ENCODE measurements around the gene PDZD2. TPM values are rescaled to one million over a fixed set of nuclear protein-coding genes. Genes with fewer than 3 reads are reported as not detected.

Gene PDZD2
- polyA plus RNA-seq, 1 donor from 2014 or later, result 3.1 TPM

- H3K27ac ChIP-seq (ENCODE audit: low read length), result no peak overlapping the region
- no peaks in the 10 kb centered on the region for H3F3A ChIP-seq (ENCODE audit: insufficient read depth, low read length, poor library complexity, severe bottlenecking)
- H3K9me3 ChIP-seq (ENCODE audit: low read length), result no peaks in the 10 kb centered on the region
- H2AFZ ChIP-seq (ENCODE audit: low read depth, low read length), result no peak overlapping the region
- no peak for TF ChIP-seq RAD21 (conservative IDR thresholded peaks at IDR 0.05)
- no peak for TF ChIP-seq REST (IDR thresholded peaks at IDR 0.05; ENCODE audit: borderline replicate concordance)
- no peak for TF ChIP-seq CTCF (IDR thresholded peaks at IDR 0.05; ENCODE audit: poor library complexity, severe bottlenecking)
- no peak for TF ChIP-seq EZH2 (IDR thresholded peaks at IDR 0.05; ENCODE audit: borderline replicate concordance, insufficient read depth, low read length, poor library complexity, severe bottlenecking)
- TF ChIP-seq EP300 (conservative IDR thresholded peaks at IDR 0.05; ENCODE audit: poor library complexity, severe bottlenecking), result no peak
- no peaks in the 10 kb centered on the region for H3K79me2 ChIP-seq (replicated peaks; ENCODE audit: insufficient read depth, low read length)
- H3K9ac ChIP-seq (ENCODE audit: low read length), result no peak overlapping the region
- no peaks in the 10 kb centered on the region for H3K36me3 ChIP-seq (ENCODE audit: insufficient read depth, low read length)
- H4K20me1 ChIP-seq (ENCODE audit: insufficient read depth), result no peaks in the 10 kb centered on the region
- no peaks in the 10 kb centered on the region for H3K27me3 ChIP-seq (ENCODE audit: insufficient read depth, low read depth, low read length)
- no peaks in the 10 kb centered on the region for H3K9me2 ChIP-seq (ENCODE audit: insufficient read depth, low read length)
- H3K4me3 ChIP-seq (ENCODE audit: low read length), result no peak overlapping the region
- H3K4me2 ChIP-seq (ENCODE audit: low read length), result no peak overlapping the region
These were observed 69.2 kb downstream of the PDZD2 start for GRCh38 chr5:31708089-31708488.

GRCh38 chr5:31711363-31711762 is 72.4 kb downstream of the PDZD2 start:
- Histone ChIP-seq H3K36me3 (ENCODE audit: insufficient read depth, low read length) (no peaks in the 10 kb centered on the region), H3K9me3 (ENCODE audit: low read length) (no peaks in the 10 kb centered on the region), H3K79me2 (replicated peaks; ENCODE audit: insufficient read depth, low read length) (no peaks in the 10 kb centered on the region), H3F3A (ENCODE audit: insufficient read depth, low read length, poor library complexity, severe bottlenecking) (no peaks in the 10 kb centered on the region), H3K27me3 (ENCODE audit: insufficient read depth, low read depth, low read length) (no peaks in the 10 kb centered on the region), H3K4me2 (ENCODE audit: low read length) (no peak overlapping the region), H2AFZ (ENCODE audit: low read depth, low read length) (no peak overlapping the region), H3K27ac (ENCODE audit: low read length) (no peak overlapping the region), H4K20me1 (ENCODE audit: insufficient read depth) (no peaks in the 10 kb centered on the region), H3K4me3 (ENCODE audit: low read length) (no peak overlapping the region), H3K9ac (ENCODE audit: low read length) (no peak overlapping the region), H3K9me2 (ENCODE audit: insufficient read depth, low read length) (no peaks in the 10 kb centered on the region)
- TF ChIP-seq POLR2AphosphoS5 (IDR thresholded peaks at IDR 0.05), result no peak
- no peak for TF ChIP-seq SMC3 (conservative IDR thresholded peaks at IDR 0.05; ENCODE audit: poor library complexity)
- TF ChIP-seq CTCF (IDR thresholded peaks at IDR 0.05; ENCODE audit: poor library complexity, severe bottlenecking), result no peak
- TF ChIP-seq TAF1 (IDR thresholded peaks at IDR 0.05; ENCODE audit: low read depth), result no peak
- no peak for TF ChIP-seq REST (IDR thresholded peaks at IDR 0.05; ENCODE audit: borderline replicate concordance)
- TF ChIP-seq MXI1 (conservative IDR thresholded peaks at IDR 0.05; ENCODE audit: poor library complexity, severe bottlenecking), result no peak
- TF ChIP-seq EP300 (conservative IDR thresholded peaks at IDR 0.05; ENCODE audit: poor library complexity, severe bottlenecking), result no peak
